ENCODE measurements around the gene ARL15.

ARL15 gene

GRCh38 chr5:54273715-54274114, 36.7 kb downstream of the ARL15 start:
- WGBS, 2 donors (ENCODE audit: extremely low coverage in 2 of 2, insufficient read length in 2 of 2, insufficient replicate concordance in 1 of 2): no CpG with 5 or more reads among the region's 6 CpGs
- Histone ChIP-seq H3K4me1 (ENCODE audit: control insufficient read depth in 2 of 2, insufficient read depth in 1 of 2, low read depth in 1 of 2, low read length in 2 of 2) (no peaks in the 10 kb centered on the region), H3K36me3 (replicated peaks in 1 of 2; ENCODE audit: control insufficient read depth in 2 of 2, insufficient read depth in 2 of 2, low read length in 2 of 2) (peaks cover 0 to 1% of the 10 kb centered on the region in 2 donors), H4K8ac (ENCODE audit: low read depth, low read length) (no peak overlapping the region), H2BK5ac (ENCODE audit: low read length) (no peak overlapping the region), H3K18ac (ENCODE audit: low read length) (no peak overlapping the region), H3K27ac (replicated peaks; ENCODE audit: low read length) (no peak overlapping the region), H4K91ac (ENCODE audit: low read depth, low read length, poor library complexity) (no peak overlapping the region), H2AK5ac (ENCODE audit: low read depth, low read length) (no peak overlapping the region), H3K14ac (ENCODE audit: low read length) (no peak overlapping the region), H2BK15ac (ENCODE audit: low read length) (no peak overlapping the region), H3K27me3 (ENCODE audit: control insufficient read depth in 3 of 3, insufficient read depth in 3 of 3, low read depth in 1 of 3, low read length in 3 of 3) (no peaks in the 10 kb centered on the region), H3K23ac (ENCODE audit: low read depth, low read length, poor library complexity) (no peak overlapping the region), H2BK12ac (ENCODE audit: low read length) (no peak overlapping the region), H3K4ac (ENCODE audit: low read length) (no peak overlapping the region), H3K9ac (ENCODE audit: low read depth, low read length, poor library complexity) (no peak overlapping the region), H2AFZ (ENCODE audit: low read length) (no peak overlapping the region), H3K4me2 (ENCODE audit: insufficient read depth, low read length, poor library complexity, severe bottlenecking) (no peak overlapping the region), H3K9me3 (replicated peaks in 1 of 2; ENCODE audit: control insufficient read depth in 2 of 2, insufficient read depth in 1 of 2, low read depth in 1 of 2, low read length in 2 of 2) (peaks cover 0 to 2% of the 10 kb centered on the region in 2 donors), H3K79me1 (ENCODE audit: low read depth, low read length) (no peaks in the 10 kb centered on the region), H3K4me3 (ENCODE audit: low read length in 2 of 2) (no peak overlapping the region), H2BK120ac (ENCODE audit: low read depth, low read length) (no peak overlapping the region)
- no peak for DNase-seq (ENCODE audit: low spot score)

- no peak overlapping the region for H3K9ac ChIP-seq (ENCODE audit: low read depth, low read length, poor library complexity)
- H3K4ac ChIP-seq (ENCODE audit: low read length): no peak overlapping the region
- H3K23ac ChIP-seq (ENCODE audit: low read depth, low read length, poor library complexity): no peak overlapping the region
- H3K27ac ChIP-seq (replicated peaks; ENCODE audit: low read length): no peak overlapping the region
- H3K4me3 ChIP-seq (ENCODE audit: low read length in 2 of 2): no peak overlapping the region
- H2BK120ac ChIP-seq (ENCODE audit: low read depth, low read length): no peak overlapping the region
- no peak overlapping the region for H3K18ac ChIP-seq (ENCODE audit: low read length)
- H2AFZ ChIP-seq (ENCODE audit: low read length): no peak overlapping the region
- no peaks in the 10 kb centered on the region for H3K4me1 ChIP-seq (ENCODE audit: control insufficient read depth in 2 of 2, insufficient read depth in 1 of 2, low read depth in 1 of 2, low read length in 2 of 2)
- no peaks in the 10 kb centered on the region for H3K79me1 ChIP-seq (ENCODE audit: low read depth, low read length)
- no peak overlapping the region for H2BK12ac ChIP-seq (ENCODE audit: low read length)
- H3K9me3 ChIP-seq (replicated peaks in 1 of 2; ENCODE audit: control insufficient read depth in 2 of 2, insufficient read depth in 1 of 2, low read depth in 1 of 2, low read length in 2 of 2): peaks cover 0 to 2% of the 10 kb centered on the region in 2 donors
- no peak overlapping the region for H2BK5ac ChIP-seq (ENCODE audit: low read length)
- H4K8ac ChIP-seq (ENCODE audit: low read depth, low read length): no peak overlapping the region
- no peak overlapping the region for H2BK15ac ChIP-seq (ENCODE audit: low read length)
- no peak overlapping the region for H4K91ac ChIP-seq (ENCODE audit: low read depth, low read length, poor library complexity)
- no peaks in the 10 kb centered on the region for H3K27me3 ChIP-seq (ENCODE audit: control insufficient read depth in 3 of 3, insufficient read depth in 3 of 3, low read depth in 1 of 3, low read length in 3 of 3)
- no peak overlapping the region for H2AK5ac ChIP-seq (ENCODE audit: low read depth, low read length)
- H3K14ac ChIP-seq (ENCODE audit: low read length): no peak overlapping the region
- H3K36me3 ChIP-seq (replicated peaks in 1 of 2; ENCODE audit: control insufficient read depth in 2 of 2, insufficient read depth in 2 of 2, low read length in 2 of 2): peaks cover 0 to 1% of the 10 kb centered on the region in 2 donors
- no CpG with 5 or more reads among the region's 1 CpG for WGBS, 2 donors (ENCODE audit: extremely low coverage in 2 of 2, insufficient read length in 2 of 2, insufficient replicate concordance in 1 of 2)
- no peak overlapping the region for H3K4me2 ChIP-seq (ENCODE audit: insufficient read depth, low read length, poor library complexity, severe bottlenecking)
- DNase-seq (ENCODE audit: low spot score): no peak
Measured at GRCh38 chr5:54272746-54273145, 37.6 kb downstream of the ARL15 start.

- no peak overlapping the region for H2BK12ac ChIP-seq (ENCODE audit: low read length)
- no peaks in the 10 kb centered on the region for H3K79me1 ChIP-seq (ENCODE audit: low read depth, low read length)
- H2BK5ac ChIP-seq (ENCODE audit: low read length): no peak overlapping the region
- no peak overlapping the region for H3K14ac ChIP-seq (ENCODE audit: low read length)
- no peak overlapping the region for H2AFZ ChIP-seq (ENCODE audit: low read length)
- H3K4ac ChIP-seq (ENCODE audit: low read length): no peak overlapping the region
- H2BK15ac ChIP-seq (ENCODE audit: low read length): no peak overlapping the region
- no peak for DNase-seq (ENCODE audit: low spot score)
- H3K9ac ChIP-seq (ENCODE audit: low read depth, low read length, poor library complexity): no peak overlapping the region
- peaks cover 0 to 2% of the 10 kb centered on the region in 2 donors for H3K9me3 ChIP-seq (replicated peaks in 1 of 2; ENCODE audit: control insufficient read depth in 2 of 2, insufficient read depth in 1 of 2, low read depth in 1 of 2, low read length in 2 of 2)
- H3K36me3 ChIP-seq (replicated peaks in 1 of 2; ENCODE audit: control insufficient read depth in 2 of 2, insufficient read depth in 2 of 2, low read length in 2 of 2): peaks cover 0 to 1% of the 10 kb centered on the region in 2 donors
- no peak overlapping the region for H3K27ac ChIP-seq (replicated peaks; ENCODE audit: low read length)
- H3K4me3 ChIP-seq (ENCODE audit: low read length in 2 of 2): no peak overlapping the region
- no peak overlapping the region for H4K91ac ChIP-seq (ENCODE audit: low read depth, low read length, poor library complexity)
- WGBS, 2 donors (ENCODE audit: extremely low coverage in 2 of 2, insufficient read length in 2 of 2, insufficient replicate concordance in 1 of 2): no CpG with 5 or more reads among the region's 6 CpGs
- no peaks in the 10 kb centered on the region for H3K4me1 ChIP-seq (ENCODE audit: control insufficient read depth in 2 of 2, insufficient read depth in 1 of 2, low read depth in 1 of 2, low read length in 2 of 2)
- no peak overlapping the region for H3K4me2 ChIP-seq (ENCODE audit: insufficient read depth, low read length, poor library complexity, severe bottlenecking)
- H4K8ac ChIP-seq (ENCODE audit: low read depth, low read length): no peak overlapping the region
- no peak overlapping the region for H2AK5ac ChIP-seq (ENCODE audit: low read depth, low read length)
- no peak overlapping the region for H3K18ac ChIP-seq (ENCODE audit: low read length)
- H2BK120ac ChIP-seq (ENCODE audit: low read depth, low read length): no peak overlapping the region
- H3K27me3 ChIP-seq (ENCODE audit: control insufficient read depth in 3 of 3, insufficient read depth in 3 of 3, low read depth in 1 of 3, low read length in 3 of 3): no peaks in the 10 kb centered on the region
- H3K23ac ChIP-seq (ENCODE audit: low read depth, low read length, poor library complexity): no peak overlapping the region
Measured at GRCh38 chr5:54270326-54270725, 40.0 kb downstream of the ARL15 start.

- no peak overlapping the region for H2BK120ac ChIP-seq (ENCODE audit: low read depth, low read length)
Measured at GRCh38 chr5:54264574-54264973, 45.8 kb downstream of the ARL15 start.

More at GRCh38 chr5:54264574-54264973, 45.8 kb downstream of the ARL15 start:
- Histone ChIP-seq H2AK5ac (ENCODE audit: low read depth, low read length) (no peak overlapping the region), H4K91ac (ENCODE audit: low read depth, low read length, poor library complexity) (no peak overlapping the region), H4K8ac (ENCODE audit: low read depth, low read length) (no peak overlapping the region), H3K27ac (replicated peaks; ENCODE audit: low read length) (no peak overlapping the region), H2BK5ac (ENCODE audit: low read length) (no peak overlapping the region), H3K4me2 (ENCODE audit: insufficient read depth, low read length, poor library complexity, severe bottlenecking) (no peak overlapping the region), H3K18ac (ENCODE audit: low read length) (no peak overlapping the region), H3K36me3 (replicated peaks in 1 of 2; ENCODE audit: control insufficient read depth in 2 of 2, insufficient read depth in 2 of 2, low read length in 2 of 2) (no peaks in the 10 kb centered on the region), H3K23ac (ENCODE audit: low read depth, low read length, poor library complexity) (no peak overlapping the region), H2BK12ac (ENCODE audit: low read length) (no peak overlapping the region), H3K14ac (ENCODE audit: low read length) (no peak overlapping the region), H2AFZ (ENCODE audit: low read length) (no peak overlapping the region), H3K9ac (ENCODE audit: low read depth, low read length, poor library complexity) (no peak overlapping the region), H3K4ac (ENCODE audit: low read length) (no peak overlapping the region), H3K27me3 (ENCODE audit: control insufficient read depth in 3 of 3, insufficient read depth in 3 of 3, low read depth in 1 of 3, low read length in 3 of 3) (no peaks in the 10 kb centered on the region), H3K79me1 (ENCODE audit: low read depth, low read length) (no peaks in the 10 kb centered on the region), H3K4me3 (ENCODE audit: low read length in 2 of 2) (no peak overlapping the region), H3K9me3 (replicated peaks in 1 of 2; ENCODE audit: control insufficient read depth in 2 of 2, insufficient read depth in 1 of 2, low read depth in 1 of 2, low read length in 2 of 2) (no peaks in the 10 kb centered on the region), H3K4me1 (ENCODE audit: control insufficient read depth in 2 of 2, insufficient read depth in 1 of 2, low read depth in 1 of 2, low read length in 2 of 2) (peaks cover 0 to 3% of the 10 kb centered on the region in 2 donors), H2BK15ac (ENCODE audit: low read length) (no peak overlapping the region)
- DNase-seq (ENCODE audit: low spot score): no peak

All from neuronal stem cell (in vitro differentiated cells).